Measurements from ENCODE around the gene ELANE.

Gene ELANE

GRCh38 chr19:825897-826644, 26.0 kb upstream of the ELANE start:
- H3K27ac ChIP-seq: no peak overlapping the region
- TF ChIP-seq ZFX (IDR thresholded peaks at IDR 0.05; ENCODE audit: borderline replicate concordance) (no peak), CTCF (IDR thresholded peaks at IDR 0.05) (no peak)

- TF ChIP-seq CTCF (IDR thresholded peaks at IDR 0.05): no peak
- no peak for TF ChIP-seq ZFX (IDR thresholded peaks at IDR 0.05; ENCODE audit: borderline replicate concordance)
- H3K27ac ChIP-seq: no peak overlapping the region
These were observed 24.8 kb upstream of the ELANE start for GRCh38 chr19:827314-827709.

GRCh38 chr19:827710-828321, 24.3 kb upstream of the ELANE start, which contains the start of gene AZU1:
TSS of gene AZU1 (plus strand) at chr19:827837. CDS start at chr19:827847, 10 bp downstream.
- no peak for TF ChIP-seq CTCF (IDR thresholded peaks at IDR 0.05)
- TF ChIP-seq ZFX (IDR thresholded peaks at IDR 0.05; ENCODE audit: borderline replicate concordance): no peak
- H3K27ac ChIP-seq: no peak within 1 kb of the TSS

- no peak overlapping the region for H3K27ac ChIP-seq
These were observed 22.9 kb upstream of the ELANE start for GRCh38 chr19:829129-829758.

GRCh38 chr19:831407-832369, 20.4 kb upstream of the ELANE start:
- H3K27ac ChIP-seq: no peak overlapping the region
- no peak for TF ChIP-seq CTCF (IDR thresholded peaks at IDR 0.05)
- TF ChIP-seq ZFX (IDR thresholded peaks at IDR 0.05; ENCODE audit: borderline replicate concordance): no peak

More at GRCh38 chr19:829129-829758, 22.9 kb upstream of the ELANE start:
- TF ChIP-seq ZFX (IDR thresholded peaks at IDR 0.05; ENCODE audit: borderline replicate concordance) (no peak), CTCF (IDR thresholded peaks at IDR 0.05) (no peak)

- TF ChIP-seq CTCF (IDR thresholded peaks at IDR 0.05) (no peak), ZFX (IDR thresholded peaks at IDR 0.05; ENCODE audit: borderline replicate concordance) (no peak)
- no peak overlapping the region for H3K27ac ChIP-seq
These were observed 17.9 kb upstream of the ELANE start for GRCh38 chr19:834216-834615.

All from 22Rv1 (cell line).